ENCODE measurements around the gene CTBP2.
"Not testable (repeated sequence)": the region's sequence is repeated elsewhere in the genome, so short reads cannot be mapped to it uniquely, and the experiment has no call there.

The CTBP2 gene

GRCh38 chr10:125084614-125085257, 75.6 kb downstream of the CTBP2 start:
- DNase-seq, result no peak

DNA sequence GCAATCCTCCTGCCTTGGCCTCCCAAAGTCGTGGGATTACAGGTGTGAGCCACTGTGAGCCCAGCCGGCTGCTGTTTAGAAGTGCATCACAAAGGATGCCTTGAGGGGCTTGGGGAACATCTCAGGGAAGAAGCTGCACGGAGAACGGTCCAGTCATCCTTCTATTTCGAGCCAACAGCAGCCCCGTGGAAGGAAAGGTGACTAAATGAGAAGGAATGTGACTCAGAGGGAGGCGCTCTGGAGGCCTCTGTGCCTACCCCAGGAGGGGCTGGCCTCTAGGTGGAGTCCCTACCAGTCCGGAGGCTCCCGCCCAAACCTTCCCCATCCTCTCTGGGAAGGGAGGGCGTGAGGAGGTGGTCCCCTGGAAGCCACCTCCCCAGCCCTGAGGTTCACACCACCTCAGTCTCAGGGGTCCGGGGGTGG, 76.2 kb downstream of the CTBP2 start:
- peak; percentile 94 for DNase-seq

- peak; percentile 68 for DNase-seq
Observed at GRCh38 chr10:125083576-125083920, 76.8 kb downstream of the CTBP2 start.

- DNase-seq, result peak; percentile 52
Observed at GRCh38 chr10:125082881-125083575, 77.3 kb downstream of the CTBP2 start.

DNA sequence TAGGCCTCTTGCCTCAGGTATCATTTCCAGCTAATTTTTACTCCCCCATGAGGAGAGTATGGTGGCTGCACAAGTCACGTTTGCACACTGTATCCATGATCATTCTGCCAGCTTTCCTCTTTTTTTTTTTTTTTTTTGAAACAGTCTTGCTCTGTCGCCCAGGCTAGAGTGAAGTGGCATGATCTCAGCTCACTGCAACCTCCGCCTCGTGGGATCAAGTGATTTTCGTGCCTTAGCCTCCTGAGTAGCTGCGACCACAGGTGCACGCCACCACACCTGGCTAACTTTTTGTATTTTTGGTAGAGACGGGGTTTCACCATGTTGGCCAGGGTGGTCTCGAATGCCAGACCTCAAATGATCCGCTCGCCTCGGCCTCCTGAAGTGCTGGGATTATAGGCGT, 77.9 kb downstream of the CTBP2 start:
- not testable (repeated sequence) for DNase-seq

- DNase-seq, result no peak
Observed at GRCh38 chr10:125081931-125082330, 78.4 kb downstream of the CTBP2 start.

DNA sequence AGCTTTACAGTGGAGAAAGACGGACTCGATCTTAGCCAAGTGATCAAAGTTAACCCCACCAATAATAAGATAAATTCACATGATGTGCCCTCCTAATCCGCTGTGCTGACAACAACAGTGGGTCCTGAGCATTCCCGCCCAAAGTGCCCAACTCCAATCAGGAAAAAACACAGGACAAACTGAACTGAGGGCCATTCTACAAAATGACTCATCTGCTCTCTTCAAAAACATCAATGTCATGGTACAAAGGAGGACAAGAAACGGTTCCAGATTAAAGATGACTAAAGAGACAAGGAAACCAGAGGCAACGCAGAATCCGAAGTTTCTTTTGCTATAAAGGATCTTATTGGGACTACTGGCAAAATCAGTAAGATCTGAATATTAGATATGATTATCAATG, 79.4 kb downstream of the CTBP2 start:
- no peak for DNase-seq

- DNase-seq, result no peak
Observed at GRCh38 chr10:125080296-125080695, 80.1 kb downstream of the CTBP2 start.

DNA sequence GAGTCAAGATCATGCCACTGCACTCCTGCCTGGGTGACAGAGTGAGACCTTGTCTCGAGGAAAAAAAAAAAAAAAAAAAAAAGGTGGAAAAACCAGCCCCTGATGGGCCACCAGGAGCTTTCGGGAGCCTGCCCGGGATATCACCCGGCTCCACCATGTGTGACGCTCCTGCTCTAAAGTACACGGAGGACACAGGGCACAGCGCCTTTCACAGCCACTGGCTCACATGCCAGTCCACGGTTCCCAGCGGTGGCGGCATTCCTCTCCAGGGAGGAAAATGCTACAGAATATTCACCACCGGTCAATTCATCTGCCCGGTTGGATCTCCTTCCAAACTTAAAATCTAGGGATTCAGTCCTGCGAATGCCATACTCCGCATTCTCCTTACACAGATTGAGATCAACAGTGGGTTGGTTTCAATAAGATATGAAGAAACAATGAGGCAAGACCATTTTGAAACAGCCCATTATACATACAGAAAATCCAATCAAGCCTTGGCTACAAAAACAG, 81.2 kb downstream of the CTBP2 start:
- no peak for DNase-seq

DNA sequence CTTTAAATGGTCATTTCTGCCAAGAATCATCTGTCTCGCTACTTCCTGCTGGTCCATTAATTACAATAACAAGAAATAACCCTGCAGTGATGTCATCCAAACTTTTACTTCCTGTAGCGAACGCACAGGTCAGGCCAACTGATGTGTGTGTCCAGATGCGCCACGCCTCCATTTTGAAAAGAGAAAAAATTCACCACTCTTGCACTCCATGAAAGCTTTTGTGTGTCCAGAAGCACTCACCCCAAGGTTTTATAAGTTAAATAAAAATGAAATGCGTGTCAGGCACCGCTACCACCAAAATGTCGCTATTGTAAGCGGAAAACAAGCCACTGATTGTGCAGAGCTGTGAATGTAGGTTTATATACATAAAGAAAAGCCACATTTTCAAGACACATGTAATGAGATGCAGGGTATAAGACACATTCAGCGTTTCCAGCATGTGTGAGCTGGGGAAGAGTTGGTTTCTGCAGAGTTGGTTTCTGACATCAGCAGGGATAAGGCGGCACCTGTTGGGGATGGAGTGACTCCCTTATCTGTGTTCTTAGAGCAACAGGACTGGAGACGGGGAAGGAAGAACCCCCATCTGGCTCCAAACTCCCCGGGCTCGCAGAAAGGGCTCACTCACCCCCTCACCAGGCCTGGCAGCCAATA, 83.3 kb downstream of the CTBP2 start:
- no peak for DNase-seq

GRCh38 chr10:125076121-125076825, 84.1 kb downstream of the CTBP2 start:
- DNase-seq, result no peak

DNA sequence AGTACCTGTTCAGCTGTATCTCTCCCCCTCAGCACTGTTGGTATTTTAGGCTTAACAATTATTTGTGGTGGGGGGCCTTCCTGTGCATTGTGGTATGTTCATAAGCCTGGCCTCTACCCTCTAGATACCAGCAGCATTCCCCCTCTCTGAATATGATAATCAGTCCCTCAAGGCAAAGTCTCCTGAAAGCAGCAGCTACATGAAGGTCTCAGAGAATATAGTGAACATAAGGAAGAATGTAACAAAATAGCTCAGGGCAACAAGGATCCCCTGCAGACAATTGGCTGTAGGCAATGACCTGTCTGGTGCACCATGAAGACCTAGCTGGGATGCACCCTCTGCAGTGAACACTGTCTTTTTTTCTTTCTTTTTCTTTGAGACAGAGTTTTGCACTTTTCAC, 86.4 kb downstream of the CTBP2 start:
- DNase-seq, result no peak

DNA sequence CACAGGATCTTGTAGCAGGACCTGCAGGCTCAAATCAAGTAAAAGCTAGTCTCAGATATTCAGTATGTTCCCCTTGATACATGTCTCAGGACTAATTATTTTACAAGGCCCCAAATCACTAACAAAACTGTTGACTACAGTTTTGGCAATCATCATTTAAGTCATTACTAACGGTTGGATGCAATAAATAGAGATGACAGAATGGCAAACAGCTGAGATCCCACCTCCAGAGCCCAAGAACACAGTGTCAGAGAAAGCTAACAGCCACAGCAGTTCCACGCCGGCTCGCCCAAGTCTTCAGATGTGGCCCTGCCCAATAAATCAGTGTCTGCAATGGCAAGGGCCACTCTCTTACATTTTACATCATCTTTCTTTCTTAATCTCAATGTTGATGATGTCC, 87.6 kb downstream of the CTBP2 start:
- no peak for DNase-seq

DNA sequence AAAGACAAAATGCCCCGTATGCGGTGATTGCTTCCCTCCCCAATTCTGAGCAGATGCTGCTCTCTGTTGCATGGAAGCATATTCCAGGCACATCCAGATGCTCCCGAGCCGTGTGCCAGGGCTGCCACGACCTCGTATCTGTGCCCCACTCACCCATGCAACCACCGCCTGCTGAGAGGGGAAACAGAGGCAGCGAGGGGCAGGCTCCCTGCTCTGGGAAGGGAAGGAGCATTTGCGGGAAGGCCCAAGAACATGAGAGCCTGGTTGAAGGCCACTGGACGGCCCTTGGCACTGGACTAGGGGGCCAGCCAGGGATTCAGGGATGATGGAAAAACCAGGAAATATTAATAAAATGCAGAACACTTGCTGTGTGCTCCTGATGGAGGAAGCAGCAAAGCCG, 89.4 kb downstream of the CTBP2 start:
- no peak for DNase-seq

DNA sequence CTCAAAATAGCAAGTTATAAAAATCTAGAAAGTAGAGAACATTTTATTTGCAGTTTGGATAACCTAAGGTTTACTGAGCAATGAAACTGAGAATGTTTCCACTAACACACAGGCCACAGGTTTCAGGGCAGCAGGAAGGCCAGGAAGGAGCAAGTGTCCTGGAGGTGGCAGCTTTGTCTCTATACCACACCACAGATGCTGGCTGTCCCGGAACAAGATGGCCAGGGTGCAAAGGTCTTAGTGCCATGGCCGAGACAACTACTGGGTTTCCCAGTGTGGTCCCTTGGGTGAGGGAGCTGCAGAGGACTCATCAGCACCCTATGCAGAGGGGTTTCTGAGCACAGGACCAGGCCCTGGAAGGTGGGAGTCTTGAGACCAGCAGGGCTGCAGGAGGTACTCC, 92.0 kb downstream of the CTBP2 start:
- no peak for DNase-seq

DNA sequence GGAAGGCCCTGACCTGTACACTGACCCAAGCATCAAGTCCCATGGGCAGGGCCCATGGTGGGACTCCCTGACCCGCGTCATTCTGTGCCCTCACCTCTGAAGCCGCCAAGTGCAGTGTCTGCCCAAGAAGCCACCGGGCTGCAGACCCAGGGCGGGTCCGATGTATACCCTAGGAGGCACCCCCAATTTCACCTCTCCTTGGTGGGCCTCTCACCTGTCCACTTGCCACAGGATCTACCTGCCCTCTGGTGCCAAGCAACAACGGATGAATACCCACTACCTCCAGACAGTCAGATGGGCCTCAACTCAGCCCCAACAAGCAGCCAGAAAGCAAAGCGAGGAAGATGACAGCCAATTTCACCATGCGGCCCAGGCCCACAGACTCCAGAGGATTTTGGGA, 92.6 kb downstream of the CTBP2 start:
- DNase-seq, result no peak

DNA sequence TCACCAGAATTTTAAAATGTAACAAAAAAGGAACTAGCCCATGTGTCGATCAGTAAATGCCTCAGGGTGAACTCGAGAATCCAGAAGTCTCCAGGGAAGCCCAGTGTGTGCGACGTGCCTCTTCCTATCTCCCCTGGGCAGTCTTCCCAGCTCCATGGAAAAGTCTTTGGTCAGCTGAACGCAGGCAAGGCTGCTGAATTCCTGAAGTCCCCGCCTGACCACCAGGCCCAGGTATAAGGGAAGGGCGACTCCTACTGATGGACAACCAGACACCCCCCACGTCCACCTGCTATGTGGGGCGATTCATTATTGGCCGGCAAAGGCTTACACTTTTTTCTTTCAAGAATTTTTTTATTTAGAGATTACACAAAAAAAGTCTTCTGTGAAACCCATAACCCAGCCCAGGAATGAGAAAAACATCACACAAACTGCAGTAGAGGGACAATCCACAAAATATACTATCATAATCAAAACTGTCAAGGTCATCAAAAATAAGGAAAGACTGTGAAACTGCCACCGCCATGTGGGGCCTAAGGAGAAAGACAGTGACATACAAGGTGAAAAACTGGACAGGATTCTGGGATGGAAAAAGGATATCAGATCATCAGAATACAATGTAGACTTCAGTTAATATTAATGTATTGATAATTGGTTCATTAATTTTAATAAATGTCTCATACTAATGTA, 93.5 kb downstream of the CTBP2 start:
- no peak for DNase-seq

DNA sequence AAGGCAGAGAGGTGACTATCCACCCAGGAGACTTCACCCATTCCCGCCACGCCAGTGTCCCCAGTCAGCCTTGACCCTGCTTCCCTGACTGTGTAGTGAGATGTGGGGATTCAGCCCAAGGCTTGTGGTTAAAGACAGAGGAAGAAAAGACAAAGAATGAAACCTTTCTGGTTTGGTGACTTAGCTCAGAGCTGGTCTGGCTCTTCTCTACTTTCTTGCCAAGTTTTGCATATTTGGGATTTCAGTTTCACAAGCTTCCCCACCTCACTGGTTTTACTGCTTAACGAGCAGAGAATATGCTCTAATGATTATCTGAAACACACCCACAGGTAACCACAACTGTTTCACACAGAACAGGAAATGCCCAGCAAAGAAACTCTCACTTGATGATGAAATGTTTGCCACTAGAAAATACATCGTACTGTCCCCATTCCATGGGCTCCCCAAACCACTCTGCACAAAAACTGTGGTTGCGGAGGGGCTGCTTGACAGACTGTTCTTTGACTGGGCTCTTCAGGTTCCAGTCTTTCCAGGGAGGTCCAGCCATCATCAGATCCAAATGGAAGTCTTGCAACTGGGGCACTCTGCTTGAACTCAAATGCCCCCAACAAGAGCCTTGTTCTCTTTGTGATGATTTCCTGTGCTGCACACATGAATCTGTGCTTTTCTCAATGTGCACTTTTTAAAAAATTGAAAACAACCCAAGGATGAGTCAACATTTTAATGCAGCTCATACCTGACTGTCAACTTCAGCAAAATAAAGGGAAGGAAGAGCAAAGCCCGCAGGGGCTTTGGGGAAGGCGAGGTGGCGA, 95.5 kb downstream of the CTBP2 start:
- peak; percentile 88 for DNase-seq

DNA sequence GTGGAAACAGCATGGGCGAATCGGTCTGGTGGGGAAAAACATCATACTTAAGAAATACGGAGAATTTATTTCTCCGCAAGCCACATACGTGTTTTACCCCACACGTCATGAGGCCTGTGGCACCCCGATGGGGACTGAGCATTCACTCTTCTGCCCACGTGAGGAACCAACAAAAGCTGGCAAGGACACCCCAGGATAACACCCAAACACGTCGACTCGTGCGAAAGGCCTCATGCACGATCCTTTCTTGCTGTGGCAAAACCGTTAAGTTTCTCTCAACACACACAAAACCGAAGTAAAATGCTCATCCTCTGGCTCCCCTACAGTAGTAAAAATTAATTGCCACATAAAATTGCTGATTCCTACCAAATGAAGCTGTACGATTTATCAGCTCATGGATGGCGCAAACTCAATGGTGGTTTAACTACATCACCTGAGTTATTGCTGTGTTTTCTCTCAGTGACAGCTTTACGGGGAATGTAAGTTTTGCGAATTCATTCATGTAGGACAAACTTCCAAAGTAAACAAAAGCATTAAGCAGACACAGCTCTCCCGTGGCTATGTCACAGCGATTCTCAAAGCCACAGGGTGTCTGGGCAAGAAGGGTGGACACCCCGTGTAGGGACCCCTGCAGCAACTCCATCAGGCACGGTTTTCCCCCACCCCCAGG, 97.0 kb downstream of the CTBP2 start:
- peak; percentile 80 for DNase-seq

- no peak for DNase-seq
Observed at GRCh38 chr10:125062914-125063230, 97.5 kb downstream of the CTBP2 start.

GRCh38 chr10:125062227-125062913, 98.0 kb downstream of the CTBP2 start:
- DNase-seq, result no peak
